PC-3 (cell line): ENCODE measurements around the gene SLC17A7. TPM values are rescaled to one million over a fixed set of nuclear protein-coding genes. Genes with fewer than 3 reads are reported as not detected.

Experiments
- ATAC-seq: fragments of 200-7000 bp; cut with Tn5 transposase; 2 replicates; pipeline ENCODE4 v1.9.1; 2020; ENCODE audit warnings: mild to moderate bottlenecking, moderate library complexity
- BruUV-seq: library from RNA; stranded (reverse); fragments of 400-500 nt; replicated peaks from 2 replicates; lab custom pipeline; 2021; lab: Mats Ljungman, UMichigan
- CTCF ChIA-PET: fragments of 300-600 bp; sonication (Branson Sonifier 250); formaldehyde crosslinking; loops from one replicate; lab custom pipeline; 2022; ENCODE audit warnings: antibody characterized with exemption; lab: Charles Lee
- POLR2A ChIA-PET: fragments of 300-600 bp; sonication (Branson Sonifier 250); formaldehyde crosslinking; loops from one replicate; lab custom pipeline; 2022; ENCODE audit warnings: antibody characterized with exemption; ENCODE audit not compliant: unreplicated experiment; lab: Charles Lee
- DNase-seq: peaks from one replicate; pipeline ENCODE4 v3.0.0-alpha.2; 2015
- H2AFZ ChIP-seq: fragments of 300-600 bp; sonication (generic); 2 replicates; pipeline ENCODE4 v1.6.0; 2016; ENCODE audit warnings: antibody characterized with exemption, low read length
- H3F3A ChIP-seq: fragments of 300-600 bp; sonication (generic); one replicate; pipeline ENCODE4 v1.6.0; 2017; ENCODE audit warnings: antibody characterized with exemption, low read length, control low read depth, mild to moderate bottlenecking; ENCODE audit not compliant: unreplicated experiment
- H3K27ac ChIP-seq: fragments of 300-600 bp; sonication (generic); 2 replicates; pipeline ENCODE4 v1.5.1; 2016; ENCODE audit warnings: mild to moderate bottlenecking, low read length
- H3K27me3 ChIP-seq: fragments of 300-600 bp; sonication (generic); 2 replicates; pipeline ENCODE4 v1.6.1; 2016; ENCODE audit warnings: low read length, mixed read lengths
- H3K36me3 ChIP-seq: fragments of 300-600 bp; sonication (generic); 2 replicates; pipeline ENCODE4 v1.6.1; 2016; ENCODE audit warnings: low read depth, mixed run types, low read length, mixed read lengths
- H3K4me1 ChIP-seq: fragments of 300-600 bp; sonication (generic); 2 replicates; pipeline ENCODE4 v1.5.1; 2016; ENCODE audit warnings: low read length; ENCODE audit not compliant: insufficient read depth
- H3K4me2 ChIP-seq: fragments of 300-600 bp; sonication (generic); 2 replicates; pipeline ENCODE4 v1.6.0; 2016; ENCODE audit warnings: low read length
- H3K4me3 ChIP-seq: fragments of 300-600 bp; sonication (generic); 2 replicates; pipeline ENCODE4 v1.5.1; 2016; ENCODE audit warnings: mild to moderate bottlenecking, low read length, mixed read lengths
- H3K79me2 ChIP-seq: fragments of 300-600 bp; sonication (generic); 2 replicates; pipeline ENCODE4 v1.6.1; 2017; ENCODE audit warnings: low read length, mixed read lengths
- H3K9ac ChIP-seq: fragments of 300-600 bp; sonication (generic); 2 replicates; pipeline ENCODE4 v1.6.0; 2016; ENCODE audit warnings: mild to moderate bottlenecking, low read length
- H3K9me2 ChIP-seq: fragments of 300-600 bp; sonication (generic); replicated peaks from 2 replicates; pipeline ENCODE4 v1.6.1; 2016; ENCODE audit warnings: mixed run types, low read length, mixed read lengths
- H3K9me3 ChIP-seq: fragments of 300-600 bp; sonication (generic); 2 replicates; pipeline ENCODE4 v1.6.1; 2016; ENCODE audit warnings: low read length, mixed read lengths
- H4K20me1 ChIP-seq: fragments of 300-600 bp; sonication (generic); 2 replicates; pipeline ENCODE4 v1.6.1; 2016; ENCODE audit warnings: low read length, mixed read lengths
- EZH2 ChIP-seq: fragments of 300-600 bp; sonication (generic); IDR thresholded peaks from one replicate; pipeline ENCODE4 v1.6.1; 2017; ENCODE audit warnings: antibody characterized with exemption, mild to moderate bottlenecking, low read length; ENCODE audit not compliant: unreplicated experiment
- EZH2phosphoT487 ChIP-seq: fragments of 300-600 bp; sonication (generic); IDR thresholded peaks from 2 replicates; pipeline ENCODE4 v1.6.1; 2018; ENCODE audit warnings: mild to moderate bottlenecking, antibody characterized with exemption, low read length, borderline replicate concordance
- intact Hi-C: fragments of 100-400 bp; cut with micrococcal nuclease; formaldehyde crosslinking; loops from 2 replicates; pipeline ENCODE4 v1.9.0; 2023
- total RNA-seq: library from RNA; depleted of rRNA; stranded (reverse); fragments of >200 nt; gene quantifications from 2 replicates; pipeline ENCODE4 v1.2.3, GENCODE V29; 2014
- TF ChIP-seq, protein P1 (sequence below): fragments of 300-600 bp; sonication (generic); conservative IDR thresholded peaks from 2 replicates; pipeline ENCODE4 v1.5.1; 2017; ENCODE audit warnings: antibody characterized with exemption, low read depth, mild to moderate bottlenecking, low read length

SLC17A7 gene
- total RNA-seq, 1 experiment from 2014 or later: 0.11 TPM

DNA sequence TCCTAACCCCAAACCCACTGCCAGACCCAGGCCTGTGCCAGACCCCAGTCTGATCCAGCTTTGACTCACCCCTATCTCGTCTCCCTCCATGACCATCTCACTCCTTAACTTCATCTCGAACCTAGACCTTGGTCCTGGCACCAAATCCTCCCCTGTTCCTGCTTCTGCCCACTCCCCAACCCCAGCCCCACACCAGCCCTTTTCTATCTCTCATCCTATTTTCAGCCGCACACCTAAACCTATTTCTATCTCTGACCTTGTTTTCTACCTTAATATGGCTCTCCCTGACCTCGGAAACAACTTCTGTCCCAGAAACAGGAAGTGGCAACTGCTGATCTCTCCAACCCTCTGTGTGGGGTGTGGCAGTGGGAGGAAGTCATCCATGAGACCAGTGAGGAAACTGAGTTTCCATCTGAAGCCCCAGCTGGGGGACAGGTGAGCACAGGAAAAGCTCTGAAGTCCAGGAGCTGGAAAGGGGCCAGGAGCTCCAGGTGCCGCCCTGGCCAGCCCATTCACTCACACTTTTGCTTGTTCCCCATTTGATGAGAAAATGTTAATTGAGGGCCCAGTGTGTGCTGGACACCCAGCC, 31.8 kb downstream of the SLC17A7 start:
- no peaks in the 10 kb centered on the region for H4K20me1 ChIP-seq
- no peak overlapping the region for H3K4me3 ChIP-seq
- no peaks in the 10 kb centered on the region for H3K9me3 ChIP-seq
- H3K9me2 ChIP-seq: no peaks in the 10 kb centered on the region
- TF ChIP-seq, protein P1, sequence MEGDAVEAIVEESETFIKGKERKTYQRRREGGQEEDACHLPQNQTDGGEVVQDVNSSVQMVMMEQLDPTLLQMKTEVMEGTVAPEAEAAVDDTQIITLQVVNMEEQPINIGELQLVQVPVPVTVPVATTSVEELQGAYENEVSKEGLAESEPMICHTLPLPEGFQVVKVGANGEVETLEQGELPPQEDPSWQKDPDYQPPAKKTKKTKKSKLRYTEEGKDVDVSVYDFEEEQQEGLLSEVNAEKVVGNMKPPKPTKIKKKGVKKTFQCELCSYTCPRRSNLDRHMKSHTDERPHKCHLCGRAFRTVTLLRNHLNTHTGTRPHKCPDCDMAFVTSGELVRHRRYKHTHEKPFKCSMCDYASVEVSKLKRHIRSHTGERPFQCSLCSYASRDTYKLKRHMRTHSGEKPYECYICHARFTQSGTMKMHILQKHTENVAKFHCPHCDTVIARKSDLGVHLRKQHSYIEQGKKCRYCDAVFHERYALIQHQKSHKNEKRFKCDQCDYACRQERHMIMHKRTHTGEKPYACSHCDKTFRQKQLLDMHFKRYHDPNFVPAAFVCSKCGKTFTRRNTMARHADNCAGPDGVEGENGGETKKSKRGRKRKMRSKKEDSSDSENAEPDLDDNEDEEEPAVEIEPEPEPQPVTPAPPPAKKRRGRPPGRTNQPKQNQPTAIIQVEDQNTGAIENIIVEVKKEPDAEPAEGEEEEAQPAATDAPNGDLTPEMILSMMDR: no peak
- TF ChIP-seq EZH2phosphoT487: no peak
- TF ChIP-seq EZH2: no peak
- ChIA-PET POLR2A (no interaction called here), CTCF (interaction anchor here (0.6 kb wide), 1 partner anchor 251 kb away, joined by 3 read pairs; no protein-coding TSS in a partner anchor)
- no peak overlapping the region for H3K4me2 ChIP-seq
- no peak overlapping the region for H3K27ac ChIP-seq
- H3K79me2 ChIP-seq: no peaks in the 10 kb centered on the region
- ATAC-seq (no peak), DNase-seq (no peak)
- no peaks in the 10 kb centered on the region for H3K4me1 ChIP-seq
- no peaks in the 10 kb centered on the region for H3F3A ChIP-seq
- H2AFZ ChIP-seq: no peak overlapping the region
- BruUV-seq: no TSS peak
- H3K27me3 ChIP-seq: no peaks in the 10 kb centered on the region
- intact Hi-C loops: no loop called here
- no peak overlapping the region for H3K9ac ChIP-seq
- no peaks in the 10 kb centered on the region for H3K36me3 ChIP-seq

DNA sequence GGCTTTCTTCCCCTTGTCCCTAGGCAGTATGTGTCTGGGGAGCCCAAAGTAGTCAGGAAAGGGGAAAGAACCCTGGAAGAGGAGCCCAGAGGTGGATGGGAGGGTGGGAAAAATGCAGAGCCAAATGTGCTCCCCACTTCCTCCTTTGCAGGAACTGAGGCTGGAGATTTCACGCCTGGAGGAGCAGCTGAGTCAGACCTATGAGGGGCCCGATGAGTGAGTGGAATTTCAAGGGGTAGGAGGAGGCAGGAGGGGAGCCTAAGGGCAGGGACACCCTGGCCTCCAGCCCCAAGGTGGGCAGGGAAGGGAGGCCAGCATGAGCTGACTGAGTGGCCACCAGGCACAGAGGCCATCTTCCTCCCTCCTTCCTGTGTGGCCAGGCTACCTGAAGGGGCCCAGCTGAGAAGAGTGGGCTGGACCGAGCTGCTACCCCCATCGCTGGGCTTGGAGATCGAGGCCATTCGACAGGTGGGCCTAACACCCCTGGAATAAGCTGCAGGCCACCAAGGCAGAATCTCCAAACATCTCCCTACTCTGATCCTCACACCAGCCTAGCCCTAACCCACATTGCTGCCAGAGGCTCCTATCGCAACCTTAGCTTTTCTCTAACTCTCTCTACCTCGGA, 32.4 kb downstream of the SLC17A7 start:
- no peak overlapping the region for H2AFZ ChIP-seq
- DNase-seq (no peak), ATAC-seq (no peak)
- H3K36me3 ChIP-seq: no peaks in the 10 kb centered on the region
- H3K79me2 ChIP-seq: no peaks in the 10 kb centered on the region
- H3K4me1 ChIP-seq: peaks cover 6% of the 10 kb centered on the region
- ChIA-PET POLR2A (no interaction called here), CTCF (no interaction called here)
- intact Hi-C loops: no loop called here
- no peak for TF ChIP-seq EZH2
- no peak overlapping the region for H3K9ac ChIP-seq
- no peaks in the 10 kb centered on the region for H3K9me2 ChIP-seq
- no peaks in the 10 kb centered on the region for H3K27me3 ChIP-seq
- no TSS peak for BruUV-seq
- H3K4me2 ChIP-seq: no peak overlapping the region
- H3F3A ChIP-seq: no peaks in the 10 kb centered on the region
- no peak overlapping the region for H3K4me3 ChIP-seq
- no peaks in the 10 kb centered on the region for H4K20me1 ChIP-seq
- H3K9me3 ChIP-seq: no peaks in the 10 kb centered on the region
- no peak overlapping the region for H3K27ac ChIP-seq

DNA sequence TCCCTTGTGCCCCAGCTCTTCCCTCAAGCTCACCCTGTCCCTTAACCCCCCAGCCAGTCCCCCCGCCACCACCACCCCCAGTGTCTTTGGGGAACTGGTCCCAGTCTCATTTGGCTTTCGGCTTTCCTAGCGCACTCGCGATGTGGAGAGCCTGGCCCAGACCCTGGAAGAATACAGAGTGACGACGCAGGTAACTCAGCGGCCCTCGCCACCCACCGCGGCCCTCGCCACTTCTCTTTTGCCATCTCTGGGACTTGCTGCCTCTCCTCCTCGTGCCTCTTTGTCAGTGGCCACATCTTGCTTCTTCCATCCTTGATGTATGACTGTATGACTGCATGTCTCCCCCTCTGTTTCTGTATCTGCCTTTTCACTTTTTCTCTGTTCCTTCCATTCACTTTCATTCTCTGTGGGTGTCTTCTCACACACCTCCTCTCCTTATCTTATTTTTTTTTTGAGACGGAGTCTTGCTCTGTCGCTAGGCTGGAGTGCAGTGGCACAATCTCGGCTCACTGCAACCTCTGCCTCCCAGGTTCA, 33.8 kb downstream of the SLC17A7 start:
- Histone ChIP-seq H3K9me2 (no peaks in the 10 kb centered on the region), H4K20me1 (no peaks in the 10 kb centered on the region), H3K36me3 (no peaks in the 10 kb centered on the region), H3K4me2 (no peak overlapping the region), H3F3A (no peaks in the 10 kb centered on the region), H3K9ac (no peak overlapping the region), H3K9me3 (no peaks in the 10 kb centered on the region), H2AFZ (no peak overlapping the region), H3K79me2 (no peaks in the 10 kb centered on the region), H3K27me3 (no peaks in the 10 kb centered on the region), H3K4me1 (peaks cover 15% of the 10 kb centered on the region), H3K4me3 (no peak overlapping the region), H3K27ac (no peak overlapping the region)
- no peak for DNase-seq
- CTCF ChIA-PET: no interaction called here
- no peak for ATAC-seq
- intact Hi-C loops: no loop called here
- POLR2A ChIA-PET: no interaction called here
- no TSS peak for BruUV-seq
- TF ChIP-seq, protein P1: no peak
- TF ChIP-seq EZH2 (no peak), EZH2phosphoT487 (no peak)
